Measurements from ENCODE around the gene OR5C1.
"Not testable (repeated sequence)": the region's sequence is repeated elsewhere in the genome, so short reads cannot be mapped to it uniquely, and the experiment has no call there.

Gene OR5C1

DNA sequence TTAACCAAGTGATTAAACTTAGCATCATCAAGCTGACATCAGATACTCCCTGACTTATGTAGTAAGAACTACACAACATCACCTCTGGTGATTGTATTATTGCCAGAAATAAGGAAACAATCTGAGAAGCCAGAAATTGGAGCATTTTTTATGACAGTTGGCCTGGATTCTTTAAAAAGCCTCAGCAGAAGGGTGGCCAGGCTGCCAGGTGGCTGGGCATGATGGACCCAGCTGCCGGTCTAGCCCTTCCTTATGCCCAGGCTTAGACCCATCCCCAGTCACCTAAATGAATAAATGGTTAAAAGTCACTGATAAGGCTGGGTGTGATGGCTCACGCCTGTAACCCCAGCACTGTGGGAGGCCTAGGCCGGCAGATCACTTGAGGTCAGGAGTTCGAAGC lies 24.0 kb downstream of the OR5C1 start:
- no peak for DNase-seq

DNA sequence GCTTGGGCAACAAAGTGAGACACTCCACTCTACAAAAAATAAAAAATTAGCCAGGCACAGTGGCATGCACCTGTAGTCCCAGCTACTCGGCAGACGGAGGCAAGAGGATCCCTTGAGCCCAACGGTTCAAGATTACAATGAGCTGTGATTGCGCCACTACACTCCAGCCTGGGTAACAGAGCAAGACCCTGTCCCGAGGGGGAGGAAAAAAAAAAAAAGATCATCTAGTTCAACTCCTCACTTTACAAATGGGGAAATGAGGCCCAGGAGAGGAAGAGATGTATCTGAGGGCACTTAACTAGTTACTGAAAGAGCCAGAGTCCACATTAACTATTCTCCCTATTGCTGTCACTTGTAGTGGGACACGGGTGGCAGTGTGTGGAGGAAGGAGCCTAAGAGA lies 25.8 kb downstream of the OR5C1 start:
- no peak for DNase-seq

DNA sequence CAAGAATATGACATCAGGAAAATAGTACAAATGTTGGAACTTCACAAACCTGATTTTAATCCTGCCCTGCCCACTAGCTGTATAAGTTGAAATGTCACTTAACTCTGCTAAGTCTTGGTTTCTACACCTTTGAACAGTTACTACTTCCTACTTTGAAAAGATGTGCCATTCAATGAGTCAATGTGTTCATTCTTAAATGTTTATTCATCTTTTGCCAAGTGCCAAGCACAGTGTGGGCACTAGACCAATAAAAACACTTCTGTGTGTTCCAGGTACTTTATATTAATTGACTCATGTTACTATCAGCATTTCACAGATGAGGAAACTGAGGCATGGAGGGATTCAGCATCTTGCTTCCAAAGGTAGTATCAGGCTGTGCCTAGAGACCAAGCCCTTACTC lies 26.8 kb downstream of the OR5C1 start:
- DNase-seq: no peak

DNA sequence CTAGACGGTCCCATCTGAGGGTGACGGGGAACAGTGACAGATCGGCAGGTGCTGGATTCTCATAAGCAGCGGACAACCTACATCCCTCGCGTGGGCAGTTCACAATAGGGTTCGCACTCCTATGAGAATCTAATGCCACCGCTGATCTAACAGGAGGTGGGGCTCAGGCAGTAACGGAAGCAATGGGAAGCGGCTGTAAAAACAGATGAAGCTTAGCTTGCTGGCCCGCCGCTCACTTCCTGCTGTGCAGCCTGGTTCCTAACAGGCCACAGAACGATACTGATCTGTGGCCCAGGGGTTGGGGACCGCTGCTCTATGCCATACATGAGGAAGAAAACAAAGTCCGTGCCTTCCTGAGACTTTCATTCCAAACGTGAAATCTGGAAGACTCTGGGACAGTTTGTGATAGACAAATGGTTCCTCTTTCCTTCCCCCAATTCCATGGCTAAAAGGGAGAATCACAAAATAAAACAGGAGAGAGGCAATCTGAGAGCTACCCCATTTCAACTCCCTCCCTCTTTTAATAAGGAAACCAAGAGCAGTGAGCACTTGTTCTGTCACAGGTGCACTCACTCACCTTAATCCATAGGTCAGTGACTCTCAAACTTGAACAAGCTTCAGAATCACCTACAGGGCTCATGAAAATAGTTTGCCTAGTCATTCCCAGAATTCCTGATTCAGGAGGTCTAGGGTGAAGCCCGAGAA lies 27.6 kb downstream of the OR5C1 start:
- peak; percentile 53 for DNase-seq

DNA sequence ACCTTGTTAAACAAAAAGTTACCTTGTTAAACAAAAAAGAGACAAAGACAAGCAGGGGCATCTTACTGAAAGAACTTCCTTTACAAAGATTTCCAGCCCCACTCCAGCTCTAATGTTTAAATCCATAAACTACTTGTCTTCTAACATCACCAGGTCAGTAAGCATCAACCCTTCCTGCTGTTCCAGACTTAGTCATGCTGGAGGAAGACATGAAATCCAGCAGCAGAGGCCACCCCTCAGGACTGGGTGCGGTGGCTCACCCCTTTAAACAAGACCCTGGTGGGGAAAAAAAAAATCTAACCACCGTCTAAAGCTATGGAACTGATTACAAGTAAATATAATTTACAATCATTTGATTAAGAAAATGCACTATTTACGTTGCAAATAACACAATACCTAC lies 30.6 kb downstream of the OR5C1 start:
- DNase-seq: no peak

DNA sequence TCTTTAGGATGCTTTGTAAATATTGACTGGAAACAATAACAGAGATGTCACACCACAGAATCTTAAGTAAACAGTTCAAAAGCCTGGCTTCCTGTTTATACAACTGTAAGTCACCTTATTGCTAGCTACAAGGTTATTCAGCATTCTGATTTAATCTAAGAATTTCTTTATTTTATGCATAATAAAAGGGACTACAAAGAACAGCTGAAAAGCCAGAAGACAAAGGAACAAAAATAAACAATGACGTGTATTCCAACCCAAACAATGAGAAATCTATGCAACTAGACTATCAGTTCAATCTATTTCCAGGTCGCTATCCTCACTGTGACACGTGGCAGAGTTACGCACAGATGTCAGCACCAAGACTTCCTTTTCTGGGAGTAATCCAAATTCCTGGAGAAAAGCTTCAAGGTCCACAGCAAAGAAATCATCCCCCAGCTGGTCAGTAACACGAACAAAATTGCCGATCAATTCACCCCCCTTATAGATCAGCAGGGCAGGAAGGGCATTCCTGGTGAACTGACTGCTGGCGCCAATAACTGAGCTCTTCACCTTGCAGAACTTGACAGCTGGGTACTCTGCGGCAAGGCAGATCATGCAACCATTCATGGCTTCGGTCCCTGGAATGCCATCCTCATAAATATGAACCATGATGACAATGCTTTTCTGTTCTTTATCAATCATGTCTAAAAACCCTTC lies 31.2 kb downstream of the OR5C1 start:
- no peak for DNase-seq

DNA sequence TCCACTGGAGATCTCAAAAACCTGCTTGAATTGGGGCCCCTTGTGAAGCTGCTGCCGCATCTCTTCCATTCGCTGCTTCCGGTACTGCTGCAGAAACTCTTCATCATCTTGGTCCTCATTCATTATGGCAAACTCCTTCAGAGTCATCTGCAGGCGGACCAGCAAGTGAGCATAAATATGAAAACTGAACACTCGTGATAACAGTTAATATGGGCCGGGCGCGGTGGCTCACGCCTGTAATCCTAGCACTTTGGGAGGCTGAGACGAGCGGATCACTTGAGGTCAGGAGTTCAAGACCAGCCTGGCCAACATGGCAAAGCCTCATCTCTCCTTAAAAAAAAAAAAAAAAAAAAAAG lies 31.7 kb downstream of the OR5C1 start:
- no peak for DNase-seq

DNA sequence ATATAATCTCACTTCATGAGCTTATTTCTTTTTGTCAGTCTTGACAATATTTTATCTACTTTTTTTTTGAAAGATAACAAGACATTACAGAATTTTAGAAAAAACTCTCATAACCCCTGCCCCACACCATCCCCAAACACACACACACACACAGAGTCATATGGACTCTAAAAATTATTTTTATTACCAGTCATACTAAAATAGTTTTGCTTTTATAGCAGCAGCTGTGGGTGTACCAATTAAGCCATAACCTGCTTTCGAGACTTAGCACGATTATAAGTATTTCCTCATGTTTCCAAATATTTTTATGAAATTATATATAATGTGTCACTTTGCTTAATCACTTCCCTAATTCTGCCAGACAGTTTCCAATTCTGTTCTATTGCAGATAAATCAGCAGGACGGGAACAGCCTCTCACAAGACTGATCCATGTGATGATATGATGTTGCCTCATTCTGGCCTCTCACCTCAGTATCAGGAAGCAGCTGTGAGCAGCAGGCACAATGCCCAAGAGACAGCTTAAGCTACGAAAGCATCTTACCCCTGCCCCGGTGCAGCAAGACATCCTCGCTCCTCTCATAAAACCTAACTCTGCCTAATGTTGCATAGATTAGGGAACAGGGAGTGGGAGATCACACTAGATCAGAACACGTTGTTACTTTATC lies 32.7 kb downstream of the OR5C1 start:
- peak; percentile 42 for DNase-seq

DNA sequence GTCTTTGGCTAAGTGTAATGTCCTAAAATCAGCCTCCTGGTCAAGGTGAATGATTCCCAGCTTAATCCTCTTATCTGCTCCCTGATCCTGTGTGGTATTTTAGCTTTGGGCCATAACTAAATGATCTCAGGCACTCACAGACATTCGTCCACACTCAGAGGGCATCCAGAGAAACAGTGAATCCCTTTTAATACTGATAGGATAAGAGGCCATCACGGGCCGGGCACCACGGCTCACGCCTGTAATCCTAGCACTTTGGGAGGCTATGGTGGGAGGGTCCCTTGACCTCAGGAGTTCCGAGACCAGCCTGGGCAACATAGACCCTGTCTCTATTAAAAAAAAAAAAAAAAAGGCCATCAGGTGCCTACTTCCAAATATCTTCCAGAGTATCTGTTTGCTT lies 33.3 kb downstream of the OR5C1 start:
- DNase-seq: no peak

DNA sequence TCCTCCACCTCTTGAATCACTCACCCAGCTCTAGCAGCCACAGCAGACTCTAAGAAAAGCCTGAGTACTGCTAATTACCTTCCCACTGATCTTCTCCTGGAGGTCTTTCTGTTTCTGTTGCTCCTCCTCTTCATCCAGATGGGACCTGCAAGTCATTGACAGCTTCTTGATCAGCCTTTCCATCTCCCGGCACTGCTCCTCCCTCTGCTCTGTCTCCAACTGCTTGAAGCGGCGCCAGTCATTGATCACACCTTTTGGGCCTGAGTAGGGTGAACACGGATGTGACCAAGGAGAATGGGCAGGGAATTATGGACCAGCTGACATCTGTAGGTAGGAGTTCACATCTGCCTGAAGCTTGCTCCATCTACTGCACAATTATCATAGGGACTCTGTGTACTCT lies 34.2 kb downstream of the OR5C1 start:
- DNase-seq: no peak

DNA sequence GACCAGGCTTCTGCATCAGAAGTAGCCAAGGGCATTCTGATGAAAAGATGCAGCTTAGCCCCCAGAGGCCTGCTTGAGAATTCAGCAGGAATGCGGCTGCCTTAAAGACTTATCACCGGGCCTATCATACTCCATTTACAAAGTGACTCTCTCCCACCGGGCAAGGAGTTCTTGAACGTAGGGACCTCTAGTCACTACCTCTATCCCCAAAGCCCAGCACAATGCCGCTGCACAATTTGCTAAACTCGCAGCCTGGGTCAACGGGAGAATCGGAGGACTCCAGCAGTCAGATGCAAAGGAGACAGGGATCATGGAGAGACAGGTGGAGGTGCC lies 39.0 kb downstream of the OR5C1 start:
- DNase-seq: no peak

DNA sequence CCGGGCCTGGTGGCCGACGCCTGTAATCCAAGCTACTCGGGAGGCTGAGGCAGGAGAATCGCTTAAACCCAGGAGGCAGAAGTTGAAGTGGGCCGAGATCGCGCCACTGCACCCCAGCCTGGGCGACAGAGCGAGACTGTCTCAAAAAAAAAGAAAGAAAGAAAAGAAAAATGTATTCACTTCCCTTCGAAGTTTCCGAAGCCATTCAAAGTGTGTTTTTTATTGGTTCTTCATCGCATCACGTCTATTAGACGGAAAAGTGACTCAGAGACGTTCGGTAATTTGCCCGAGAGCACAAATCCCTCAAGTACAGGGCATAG lies 40.2 kb downstream of the OR5C1 start:
- not testable (repeated sequence) for DNase-seq

DNA sequence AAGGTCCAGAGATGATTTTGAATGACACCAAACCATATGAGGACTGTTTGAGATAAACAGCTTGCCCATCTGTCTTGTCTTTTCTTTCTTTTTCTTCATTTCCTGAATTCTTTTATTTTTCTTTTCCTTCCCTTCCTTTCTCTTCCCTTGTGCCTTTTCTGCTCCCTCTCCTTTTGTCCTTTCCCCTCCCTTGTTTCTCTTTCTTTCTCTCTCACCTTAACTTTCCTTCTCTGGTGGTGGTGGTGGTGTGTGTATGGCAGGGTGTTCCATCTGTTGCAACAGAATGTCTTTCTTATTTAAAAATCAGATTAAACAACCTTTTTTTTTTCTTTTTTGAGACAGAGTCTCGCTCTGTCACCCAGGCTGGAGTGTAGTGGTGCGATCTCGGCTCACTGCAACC lies 43.5 kb downstream of the OR5C1 start:
- no peak for DNase-seq

DNA sequence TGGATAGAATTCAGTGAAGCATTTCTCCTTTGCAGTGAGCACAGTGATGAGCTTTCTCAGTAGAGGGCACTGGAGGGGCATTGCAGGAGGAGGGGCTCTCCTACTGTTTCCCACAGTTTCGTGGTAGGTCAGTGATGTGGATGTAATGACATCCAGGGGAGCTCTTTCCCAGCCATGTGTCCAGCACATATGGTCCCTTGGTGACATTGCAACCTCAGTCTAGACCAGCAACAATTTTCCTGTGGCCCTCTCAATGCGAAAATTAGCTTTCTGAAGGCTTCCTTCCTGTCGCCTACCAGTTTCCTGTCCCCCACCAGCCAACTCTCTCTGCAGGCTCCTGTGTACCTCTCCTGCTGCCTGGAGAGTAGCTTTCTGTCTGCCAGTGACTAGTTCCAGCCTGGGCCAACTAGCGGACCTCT lies 46.6 kb downstream of the OR5C1 start:
- DNase-seq: peak; percentile 25

DNA sequence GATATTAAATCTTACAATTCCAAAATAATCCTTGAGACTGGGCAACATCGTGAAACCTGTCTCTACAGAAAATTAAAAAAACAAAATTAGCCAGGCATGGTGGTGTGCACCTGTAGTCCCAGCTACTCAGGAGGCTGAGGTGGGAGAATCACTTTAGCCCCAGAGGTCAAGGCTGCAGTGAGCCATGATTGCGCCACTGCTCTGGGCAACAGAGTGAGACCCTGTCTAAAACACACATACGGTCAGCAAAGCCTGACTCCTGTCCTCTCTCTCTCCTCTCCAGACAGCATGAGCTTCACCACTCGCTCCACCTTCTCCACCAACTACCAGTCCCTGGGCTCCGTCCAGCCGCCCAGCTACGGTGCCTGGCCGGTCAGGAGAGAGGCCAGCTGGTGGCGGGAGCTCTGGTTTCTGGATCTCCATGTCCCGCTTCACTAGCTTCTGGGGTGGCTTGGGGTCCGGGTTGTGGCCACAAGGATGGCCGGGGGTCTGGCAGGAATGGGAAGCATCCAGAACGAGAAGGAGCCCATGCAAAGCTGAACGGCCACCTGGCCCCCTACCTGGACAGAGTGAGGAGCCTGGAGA lies 48.6 kb downstream of the OR5C1 start:
- no peak for DNase-seq

DNA sequence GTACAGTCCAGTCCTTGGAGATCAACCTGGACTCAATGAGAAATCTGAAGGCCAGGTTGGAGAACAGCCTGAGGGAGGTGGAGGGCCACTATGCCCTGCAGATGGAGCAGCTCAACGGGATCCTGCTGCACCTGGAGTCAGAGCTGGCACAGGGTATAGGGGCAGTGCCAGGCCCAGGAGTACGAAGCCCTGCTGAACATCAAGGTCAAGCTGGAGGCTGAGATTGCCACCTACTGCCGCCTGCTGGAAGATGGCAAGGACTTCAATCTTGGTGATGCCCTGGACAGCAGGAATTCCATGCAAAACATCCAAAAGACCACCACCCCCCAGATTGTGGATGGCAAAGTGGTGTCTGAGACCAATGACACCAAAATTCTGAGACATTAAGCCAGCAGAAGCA lies 49.7 kb downstream of the OR5C1 start:
- not testable (repeated sequence) for DNase-seq
